ENCODE measurements around the gene NRXN2. TPM values are rescaled to one million over a fixed set of nuclear protein-coding genes. Genes with fewer than 3 reads are reported as not detected.

NRXN2 gene
- total RNA-seq (2014; rRNA removed; shearing (Covaris generic)), result not detected in 2 replicates

DNA sequence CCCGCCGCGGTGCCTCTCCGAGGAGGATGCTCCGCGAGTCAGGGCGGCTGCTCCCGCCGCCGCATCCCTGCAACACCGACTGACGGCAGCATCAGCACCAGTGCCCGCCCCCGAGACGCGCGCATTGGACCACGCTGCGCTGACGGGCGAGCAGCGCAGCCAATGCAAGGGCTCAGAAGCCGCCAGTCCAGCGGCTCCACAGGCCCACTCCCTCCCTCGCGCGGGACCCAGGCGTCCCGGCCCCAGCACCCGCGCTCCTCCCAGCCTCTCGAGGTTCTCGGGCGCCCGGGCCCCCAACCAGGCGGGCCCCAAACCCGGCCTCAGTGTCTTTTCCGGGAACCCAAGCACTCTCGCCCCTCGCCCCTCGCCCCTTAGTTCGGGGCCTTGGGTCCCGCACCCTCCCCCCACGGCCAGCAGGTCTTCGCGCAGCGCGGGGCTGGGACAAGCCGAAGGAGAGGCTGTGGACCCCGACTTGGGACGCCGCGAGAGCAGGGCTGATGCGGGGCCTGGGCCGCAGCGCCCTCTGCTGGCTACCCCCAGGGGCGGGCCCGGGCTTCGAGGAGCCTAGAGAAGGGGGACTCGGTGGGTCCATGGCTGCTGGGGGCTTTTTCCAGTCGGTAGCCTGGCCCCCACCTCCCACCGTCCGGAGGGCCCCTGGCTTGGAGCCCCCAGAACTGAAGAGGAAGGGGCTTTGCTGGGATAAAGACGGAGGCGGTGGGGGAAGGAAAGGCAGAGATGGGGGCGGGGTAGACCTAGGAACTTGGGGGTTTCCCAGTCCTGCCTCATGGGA, at the start of gene NRXN2:
Gene NRXN2, minus strand, starts transcription at position 81 of the 790 bp plus-strand sequence. CDS start 9,498 bp downstream, outside the sequence.
- DNase-seq (ENCODE audit: low spot score), result peak; percentile 72

GRCh38 chr11:64772303-64773018, 49.5 kb upstream of the NRXN2 start:
- DNase-seq (ENCODE audit: low spot score), result no peak

DNA sequence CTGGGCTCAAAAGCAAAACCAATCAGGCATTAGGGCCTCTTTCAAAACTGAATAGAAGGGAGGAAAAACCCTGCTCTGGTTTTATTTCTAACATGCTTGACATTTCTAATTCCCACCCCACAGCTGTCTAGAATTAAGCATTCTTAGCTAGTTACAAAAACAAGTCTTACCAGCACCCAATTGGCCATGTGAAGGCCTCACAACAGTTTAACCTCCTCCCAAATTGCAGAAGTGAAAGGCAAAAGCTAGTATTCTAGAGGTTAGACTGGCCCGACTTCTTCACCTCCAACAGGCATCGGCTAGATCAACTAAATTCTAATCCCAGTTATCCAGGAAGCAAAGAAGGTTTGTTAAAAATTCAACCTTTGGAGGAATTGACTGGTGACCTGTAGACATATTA, 48.9 kb upstream of the NRXN2 start:
- no peak for DNase-seq (ENCODE audit: low spot score)

GRCh38 chr11:64770120-64770519, 47.1 kb upstream of the NRXN2 start:
- no peak for DNase-seq (ENCODE audit: low spot score)

DNA sequence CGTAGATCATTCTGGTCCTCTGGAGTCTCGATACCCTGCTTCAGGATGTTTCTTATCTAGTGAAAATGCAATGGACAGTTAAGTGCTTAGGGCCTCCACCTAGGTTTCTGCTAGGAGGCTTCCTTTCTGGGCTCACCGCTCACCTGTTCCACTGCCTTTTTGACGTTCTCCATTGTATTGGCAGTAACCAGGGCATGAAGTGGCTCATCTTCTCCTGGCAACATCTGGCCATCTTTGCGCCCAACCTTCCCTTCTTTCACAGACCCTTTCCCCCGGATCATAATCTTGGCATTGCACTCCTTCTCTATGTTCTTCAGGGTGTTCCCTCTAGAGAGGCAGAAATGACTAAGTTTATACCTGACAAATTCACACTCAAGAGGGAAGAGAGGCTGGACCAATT, 46.3 kb upstream of the NRXN2 start:
- DNase-seq (ENCODE audit: low spot score), result no peak

GRCh38 chr11:64768300-64768694, 45.3 kb upstream of the NRXN2 start:
- DNase-seq (ENCODE audit: low spot score), result no peak

DNA sequence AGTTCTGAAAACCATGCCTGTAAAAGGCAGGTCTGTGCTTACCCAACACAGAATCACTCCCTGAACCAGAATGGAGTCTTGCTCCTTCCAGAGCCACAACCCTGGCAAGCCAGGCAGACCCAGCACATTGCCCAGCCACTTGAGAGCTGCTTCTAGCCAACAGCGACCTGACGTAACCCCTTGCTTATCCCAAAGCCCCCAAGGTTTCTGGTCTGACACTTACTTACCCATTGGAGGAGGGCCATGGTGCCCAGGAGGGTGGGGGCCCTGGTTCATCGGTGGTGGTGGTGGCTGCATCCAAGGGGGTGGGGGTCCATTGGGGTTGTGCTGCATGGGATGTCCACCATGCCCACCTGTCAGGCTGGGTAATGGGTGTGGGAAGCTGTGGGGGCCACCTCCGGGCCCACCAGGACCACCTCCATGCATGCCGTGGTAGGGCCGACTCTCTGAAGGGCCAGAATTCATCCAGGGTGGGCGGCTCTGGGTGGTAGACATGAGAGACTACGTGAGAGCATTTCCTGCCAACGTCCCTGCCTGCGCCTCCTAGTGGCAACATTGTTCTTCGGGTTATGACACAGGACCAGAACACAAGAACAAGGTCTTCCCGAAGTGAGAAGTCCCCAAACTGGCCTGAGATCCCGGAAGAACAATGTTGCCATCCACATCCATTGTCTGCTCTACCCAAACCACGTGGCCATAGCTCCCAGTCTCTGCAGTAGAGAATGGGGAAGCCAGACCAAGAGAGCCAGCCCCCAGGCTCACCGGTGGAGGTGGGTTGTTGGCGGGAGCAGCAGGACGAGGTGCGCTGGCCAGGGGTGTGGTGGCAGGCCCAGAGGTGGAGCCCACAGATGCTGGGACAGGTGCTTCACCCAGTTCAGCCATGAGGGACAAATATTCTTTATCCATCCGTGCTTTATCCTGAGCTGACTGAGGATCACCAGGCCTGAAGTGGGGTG, 44.6 kb upstream of the NRXN2 start:
- peak; percentile 84 for DNase-seq (ENCODE audit: low spot score)

DNA sequence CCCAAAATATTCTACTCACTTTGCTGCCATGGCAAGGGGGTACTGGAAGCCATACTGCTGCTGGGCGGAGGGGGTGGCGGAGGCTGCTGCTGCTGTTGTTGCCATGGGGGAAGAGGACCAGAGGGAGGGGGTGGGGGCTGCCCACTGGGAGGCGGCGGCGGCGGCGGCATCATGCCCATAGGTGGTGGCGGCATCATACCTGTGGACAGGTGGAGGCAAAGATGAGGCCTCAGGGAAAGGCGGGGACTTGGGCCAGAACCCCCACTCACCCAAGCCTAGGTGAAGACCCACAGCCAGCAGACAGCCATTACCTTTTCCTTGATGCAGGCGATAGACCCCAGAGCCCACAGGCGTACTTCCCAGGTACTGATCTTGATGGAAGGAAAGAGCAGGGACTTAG, 43.9 kb upstream of the NRXN2 start:
- no peak for DNase-seq (ENCODE audit: low spot score)

GRCh38 chr11:64765851-64766665, 43.1 kb upstream of the NRXN2 start:
- DNase-seq (ENCODE audit: low spot score), result no peak

- no peak for DNase-seq (ENCODE audit: low spot score)
These were observed 42.4 kb upstream of the NRXN2 start for GRCh38 chr11:64765291-64765850.

GRCh38 chr11:64764753-64765152, 41.8 kb upstream of the NRXN2 start:
- DNase-seq (ENCODE audit: low spot score), result no peak

DNA sequence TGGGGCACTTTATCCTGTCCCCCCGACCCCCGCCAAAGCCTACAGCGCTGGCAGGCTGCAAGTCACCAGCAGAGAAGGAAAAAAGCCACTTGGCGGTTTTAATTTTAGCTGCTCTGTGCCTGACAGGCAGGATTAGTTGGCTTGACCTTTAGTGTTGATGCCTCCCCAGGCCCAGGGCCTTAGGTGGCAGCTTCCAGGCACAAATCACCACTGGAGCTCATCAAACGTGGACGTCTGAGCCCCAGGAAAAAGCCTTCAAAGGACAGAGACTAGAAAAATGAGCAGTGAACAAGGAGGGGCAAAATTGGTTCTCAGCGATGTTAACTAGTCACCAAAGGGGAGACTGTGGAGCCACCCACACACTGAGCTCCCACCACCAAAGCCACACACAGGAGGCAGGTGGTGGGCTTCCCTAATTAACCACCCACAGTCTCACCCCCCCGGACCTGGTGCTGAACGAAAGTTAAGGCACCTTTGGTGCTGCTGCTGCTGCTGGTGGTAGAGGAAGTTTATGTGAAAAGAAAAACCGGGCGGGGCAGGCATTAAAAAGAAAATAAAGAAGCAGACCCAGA, 41.1 kb upstream of the NRXN2 start:
- no peak for DNase-seq (ENCODE audit: low spot score)

- no peak for DNase-seq (ENCODE audit: low spot score)
These were observed 40.6 kb upstream of the NRXN2 start for GRCh38 chr11:64763526-64764039.

- DNase-seq (ENCODE audit: low spot score), result no peak
These were observed 39.9 kb upstream of the NRXN2 start for GRCh38 chr11:64762674-64763525.

DNA sequence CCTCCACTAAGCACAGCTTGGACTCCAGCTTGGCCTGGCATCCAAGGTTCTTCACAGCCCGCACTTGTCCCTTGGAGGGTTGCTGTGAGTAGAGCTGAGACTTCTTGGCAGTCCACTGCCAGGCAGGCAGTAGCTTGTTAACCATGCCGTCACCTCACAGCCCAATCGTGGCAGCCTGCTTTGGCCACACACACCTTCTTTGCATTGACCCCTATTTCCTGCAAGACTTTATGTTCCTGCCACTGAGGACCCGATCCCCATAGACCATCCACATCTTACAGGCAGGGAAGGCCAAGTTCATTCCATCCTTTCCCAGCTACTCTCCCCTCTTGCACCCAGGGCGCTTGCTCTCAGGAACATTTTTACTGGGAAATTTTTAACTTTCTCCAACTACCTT, 39.3 kb upstream of the NRXN2 start:
- DNase-seq (ENCODE audit: low spot score), result no peak

DNA sequence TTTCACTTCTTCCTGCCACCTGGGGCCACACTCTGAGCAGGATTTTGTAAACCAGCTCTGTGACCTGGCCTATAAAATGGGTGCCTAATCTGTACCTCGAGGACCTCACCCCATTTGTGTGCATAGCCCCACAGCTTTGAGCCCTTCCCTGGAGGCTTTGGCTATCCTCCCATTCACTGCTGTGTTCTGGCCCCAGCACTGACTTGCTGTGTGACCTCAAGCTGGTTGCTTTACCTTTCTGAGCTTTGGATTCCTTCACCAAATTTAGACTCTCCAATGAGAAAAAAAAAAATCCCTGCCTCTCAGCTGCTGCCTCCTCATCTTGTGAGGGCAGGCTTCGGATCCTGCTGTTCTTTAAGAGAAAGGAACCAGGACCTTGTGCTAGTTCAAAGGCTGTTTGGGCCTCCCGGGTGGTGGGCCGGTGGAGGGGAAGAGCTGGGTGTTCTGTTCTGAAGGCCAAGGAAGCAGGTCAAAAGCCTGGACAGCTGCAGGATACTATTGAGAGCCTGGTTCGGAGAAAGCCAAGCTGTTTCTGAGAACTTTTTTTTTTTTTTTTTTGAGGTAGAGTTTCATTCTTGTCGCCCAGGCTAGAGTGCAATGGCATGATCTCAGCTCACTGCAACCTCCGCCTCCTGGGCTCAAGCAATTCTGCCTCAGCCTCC, 37.9 kb upstream of the NRXN2 start:
- no peak for DNase-seq (ENCODE audit: low spot score)

- no peak for DNase-seq (ENCODE audit: low spot score)
These were observed 37.0 kb upstream of the NRXN2 start, which contains the start of gene PYGM for GRCh38 chr11:64759722-64760719. TSS of gene PYGM (minus strand) at chr11:64759974. CDS start at chr11:64759898, 76 bp downstream.

Data from HT-29 (cell line).